Mesothelial cell of epicardium (in vitro differentiated cells): Measurements from ENCODE around the gene ABHD12B. TPM values are rescaled to one million over a fixed set of nuclear protein-coding genes. Genes with fewer than 3 reads are reported as not detected.
A peak's percentile ranks its signal among the peaks of the same experiment; 100 is the strongest.
"Not testable (repeated sequence)": the region's sequence is repeated elsewhere in the genome, so short reads cannot be mapped to it uniquely, and the experiment has no call there.

Experiments
- DNase-seq, 2 experiments: peaks; one replicate each; pipeline ENCODE4 v3.0.0; 2021; ENCODE audit warnings: low spot score in 2 of 2; ENCODE audit not compliant: unreplicated experiment in 2 of 2
- H3K27ac Mint-ChIP-seq: 2 replicates; pipeline ENCODE4 v1.8.0; 2021; ENCODE audit warnings: mixed read lengths
- H3K27me3 Mint-ChIP-seq: 2 replicates; pipeline ENCODE4 v1.8.0; 2021; ENCODE audit warnings: low read depth, mixed read lengths
- H3K36me3 Mint-ChIP-seq: 2 replicates; pipeline ENCODE4 v1.8.0; 2021; ENCODE audit warnings: mixed read lengths
- H3K4me1 Mint-ChIP-seq: 2 replicates; pipeline ENCODE4 v1.8.0; 2021; ENCODE audit warnings: mixed read lengths
- H3K4me3 Mint-ChIP-seq: 2 replicates; pipeline ENCODE4 v1.8.0; 2021; ENCODE audit warnings: mild to moderate bottlenecking, moderate library complexity, mixed read lengths
- H3K9me3 Mint-ChIP-seq: 2 replicates; pipeline ENCODE4 v1.8.0; 2021; ENCODE audit warnings: mixed read lengths
- CTCF ChIP-seq: fragments of 200-600 bp; sonication (generic); IDR thresholded peaks from one replicate; pipeline ENCODE4 v1.5.0; 2021; ENCODE audit warnings: antibody characterized with exemption; ENCODE audit not compliant: unreplicated experiment
- total RNA-seq: library from RNA; stranded (reverse); gene quantifications from 3 replicates; pipeline ENCODE4 v1.2.1, GENCODE V29; 2021

The ABHD12B gene
- total RNA-seq, 1 donor from 2014 or later, result 0.16 TPM

GRCh38 chr14:50906326-50907065, 34.6 kb downstream of the ABHD12B start:
- H3K9me3 Mint-ChIP-seq, result peaks cover 13% of the 10 kb centered on the region
- H3K4me3 Mint-ChIP-seq, result no peak overlapping the region
- no peaks in the 10 kb centered on the region for H3K4me1 Mint-ChIP-seq
- TF ChIP-seq CTCF, result no peak
- no peak overlapping the region for H3K27ac Mint-ChIP-seq
- no peaks in the 10 kb centered on the region for H3K27me3 Mint-ChIP-seq
- H3K36me3 Mint-ChIP-seq, result peaks cover 29% of the 10 kb centered on the region
- DNase-seq, result no peak

DNA sequence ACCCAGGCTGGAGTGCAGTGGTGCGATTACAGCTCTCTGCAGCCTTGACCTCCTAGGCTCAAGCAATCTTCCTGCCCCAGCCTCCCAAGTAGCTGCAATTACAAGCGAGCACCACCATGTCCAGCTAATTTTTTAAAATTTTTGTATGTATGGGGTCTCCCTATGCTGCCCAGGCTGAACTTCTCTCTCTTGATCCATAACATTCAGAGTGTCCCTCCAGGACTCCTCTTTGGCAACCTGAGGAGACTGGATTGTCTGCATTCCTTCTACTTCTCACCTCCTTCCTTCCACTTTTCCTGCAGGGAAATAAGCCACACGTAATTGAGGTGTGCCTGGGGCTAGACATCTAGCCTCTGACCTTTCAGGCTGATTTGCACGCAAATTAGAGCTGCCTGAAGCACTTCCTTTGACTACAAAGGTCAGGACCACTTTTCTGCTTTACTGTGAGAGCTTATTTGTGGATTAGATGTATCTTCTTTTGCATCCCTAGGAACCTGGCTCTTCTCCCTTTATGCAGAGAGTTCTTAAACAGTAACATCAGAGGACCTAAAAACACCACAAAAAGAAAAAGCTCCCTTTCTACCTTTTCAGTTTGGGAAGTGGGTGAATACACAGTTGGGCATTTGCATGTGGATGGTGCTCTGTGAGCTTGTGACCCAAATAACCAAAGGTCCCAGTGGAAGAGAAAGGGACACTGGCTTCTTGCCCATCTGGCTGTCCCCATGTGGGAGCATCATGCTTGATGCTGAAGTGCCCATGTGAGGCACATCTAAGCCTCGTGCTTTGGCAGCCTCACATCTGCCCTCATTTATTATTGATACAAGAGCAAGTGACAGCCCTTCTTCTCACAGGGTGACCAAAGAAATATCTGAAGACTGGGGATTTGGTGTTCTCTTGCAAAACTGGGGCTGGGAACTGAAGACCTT, 38.9 kb downstream of the ABHD12B start:
- no peak overlapping the region for H3K27ac Mint-ChIP-seq
- H3K36me3 Mint-ChIP-seq, result peaks cover 30% of the 10 kb centered on the region

GRCh38 chr14:50917449-50917848, 45.6 kb downstream of the ABHD12B start:
- DNase-seq, result no peak
- Mint-ChIP-seq H3K36me3 (peaks cover 8% of the 10 kb centered on the region), H3K4me1 (peaks cover 7% of the 10 kb centered on the region), H3K4me3 (no peak overlapping the region), H3K9me3 (no peaks in the 10 kb centered on the region), H3K27ac (no peak overlapping the region), H3K27me3 (no peaks in the 10 kb centered on the region)
- no peak for TF ChIP-seq CTCF

More for the DNA sequence above, 38.9 kb downstream of the ABHD12B start:
- H3K4me1 Mint-ChIP-seq, result no peaks in the 10 kb centered on the region
- no peak overlapping the region for H3K4me3 Mint-ChIP-seq
- no peaks in the 10 kb centered on the region for H3K27me3 Mint-ChIP-seq
- no peaks in the 10 kb centered on the region for H3K9me3 Mint-ChIP-seq
- no peak for TF ChIP-seq CTCF
- no peak for DNase-seq

DNA sequence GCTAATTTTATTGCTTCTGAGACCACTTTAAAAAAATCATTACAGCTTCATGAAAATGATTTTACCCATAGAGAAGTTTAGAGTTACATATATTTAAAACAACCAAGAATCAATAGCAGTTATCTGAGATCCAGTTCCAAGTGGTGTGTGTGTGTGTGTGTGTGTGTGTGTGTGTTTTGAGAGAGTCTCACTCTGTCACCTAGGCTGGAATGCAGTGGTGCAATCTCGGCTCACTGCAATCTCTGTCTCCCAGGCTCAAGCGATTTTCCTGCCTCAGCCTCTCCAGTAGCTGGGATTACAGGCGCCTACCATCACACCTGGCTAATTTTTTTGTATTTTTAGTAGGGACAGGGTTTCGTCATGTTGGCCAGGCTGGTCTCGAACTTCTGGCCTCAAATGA, 47.7 kb downstream of the ABHD12B start:
- not testable (repeated sequence) for H3K9me3 Mint-ChIP-seq, H3K4me3 Mint-ChIP-seq, DNase-seq, H3K27ac Mint-ChIP-seq, H3K36me3 Mint-ChIP-seq, H3K4me1 Mint-ChIP-seq, H3K27me3 Mint-ChIP-seq

- no peaks in the 10 kb centered on the region for H3K27me3 Mint-ChIP-seq
- DNase-seq, result no peak
- peaks cover 5% of the 10 kb centered on the region for H3K36me3 Mint-ChIP-seq
- H3K27ac Mint-ChIP-seq, result peak overlapping the region; percentile 81
- H3K4me1 Mint-ChIP-seq, result peaks cover 7% of the 10 kb centered on the region
- H3K4me3 Mint-ChIP-seq, result no peak overlapping the region
- no peak for TF ChIP-seq CTCF
- no peaks in the 10 kb centered on the region for H3K9me3 Mint-ChIP-seq
Measured at GRCh38 chr14:50920482-50921230, 48.8 kb downstream of the ABHD12B start.
